NCI-H2029 treated with DMSO at 0.1 percent for 48 hours (cell line): Measurements from ENCODE around the gene CORO7.

Source experiments
- DNase-seq: peaks from one replicate; lab custom pipeline; 2025; lab: John Stamatoyannopoulos, UW

Gene CORO7

DNA sequence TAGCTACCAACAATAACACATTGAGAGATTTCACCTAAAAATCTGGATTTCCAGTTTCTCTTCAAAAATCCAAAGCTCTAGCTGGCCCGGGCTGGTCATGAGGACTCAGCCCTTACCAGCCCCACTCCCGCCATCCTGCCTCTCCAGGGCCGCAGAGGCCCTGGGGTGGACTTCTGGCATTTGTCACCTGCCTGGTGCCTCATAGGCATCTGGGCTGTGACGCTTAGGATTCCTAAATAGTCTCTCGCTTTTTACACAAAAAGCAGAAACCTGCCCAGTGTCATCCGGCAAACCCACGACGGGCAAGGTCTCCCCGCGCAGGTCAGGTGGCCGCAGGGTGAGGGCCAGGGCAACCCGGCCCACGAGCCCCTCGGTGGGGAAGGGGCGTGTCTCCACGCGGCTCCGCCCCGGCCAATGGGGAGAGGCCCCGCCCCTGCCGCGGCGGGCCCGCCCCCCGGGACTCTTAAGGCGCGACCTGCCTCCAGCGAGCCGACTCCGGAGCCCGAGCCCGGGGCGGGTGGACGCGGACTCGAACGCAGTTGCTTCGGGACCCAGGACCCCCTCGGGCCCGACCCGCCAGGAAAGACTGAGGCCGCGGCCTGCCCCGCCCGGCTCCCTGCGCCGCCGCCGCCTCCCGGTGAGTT is 44.9 kb downstream of the CORO7 start, which contains the start of gene VASN:
VASN (plus strand) TSS at position 492 of the 644 bp plus-strand sequence. CDS start 9,030 bp downstream, outside the sequence.
- no peak for DNase-seq

GRCh38 chr16:4370570-4371356 is 45.6 kb downstream of the CORO7 start:
- no peak for DNase-seq

DNA sequence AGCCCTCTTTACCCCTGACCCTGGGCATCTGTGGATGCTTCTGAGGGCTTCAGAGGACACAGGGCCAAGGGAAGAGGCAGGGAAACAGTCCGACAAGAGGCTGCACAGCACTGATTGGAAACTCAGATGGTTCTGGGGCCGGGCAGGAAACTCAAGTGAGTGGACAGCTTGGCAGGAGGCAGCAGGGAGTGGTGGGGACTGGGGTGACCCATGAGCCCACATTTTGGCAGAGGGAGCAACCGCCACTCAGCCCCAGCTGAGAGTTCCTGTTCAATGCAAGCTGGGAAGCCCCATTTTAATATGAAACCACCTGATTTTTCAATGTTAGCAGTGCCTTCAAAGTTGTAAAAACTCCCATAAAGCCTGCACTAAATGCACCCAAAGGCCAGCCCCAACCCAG is 46.2 kb downstream of the CORO7 start:
- no peak for DNase-seq

GRCh38 chr16:4369007-4369733 is 47.2 kb downstream of the CORO7 start:
- DNase-seq: no peak

- no peak for DNase-seq
These were observed 49.0 kb downstream of the CORO7 start for GRCh38 chr16:4367393-4367856.

DNA sequence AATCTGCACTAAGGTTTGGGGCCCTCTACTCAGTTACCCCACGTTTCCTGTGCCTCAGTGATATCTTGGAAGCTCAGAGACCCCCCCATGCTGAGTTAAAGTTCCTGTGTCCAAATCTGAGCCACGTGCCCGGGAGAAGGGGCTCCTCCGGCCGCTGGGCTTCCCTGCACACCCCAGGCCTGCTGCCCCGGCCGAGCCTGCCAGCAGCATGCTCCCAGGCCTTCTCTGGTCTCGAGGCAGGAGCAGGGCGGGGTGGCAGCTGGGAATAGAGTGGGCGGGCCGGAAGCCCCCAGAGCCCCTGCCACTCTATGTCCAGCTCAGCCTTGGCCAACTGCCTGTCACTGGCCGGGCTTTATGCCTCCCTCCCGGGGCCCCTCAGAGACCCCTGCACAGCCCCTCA is 50.4 kb downstream of the CORO7 start:
- DNase-seq: no peak

GRCh38 chr16:4365615-4366014 is 50.8 kb downstream of the CORO7 start:
- no peak for DNase-seq

GRCh38 chr16:4365014-4365406 is 51.4 kb downstream of the CORO7 start:
- no peak for DNase-seq

DNA sequence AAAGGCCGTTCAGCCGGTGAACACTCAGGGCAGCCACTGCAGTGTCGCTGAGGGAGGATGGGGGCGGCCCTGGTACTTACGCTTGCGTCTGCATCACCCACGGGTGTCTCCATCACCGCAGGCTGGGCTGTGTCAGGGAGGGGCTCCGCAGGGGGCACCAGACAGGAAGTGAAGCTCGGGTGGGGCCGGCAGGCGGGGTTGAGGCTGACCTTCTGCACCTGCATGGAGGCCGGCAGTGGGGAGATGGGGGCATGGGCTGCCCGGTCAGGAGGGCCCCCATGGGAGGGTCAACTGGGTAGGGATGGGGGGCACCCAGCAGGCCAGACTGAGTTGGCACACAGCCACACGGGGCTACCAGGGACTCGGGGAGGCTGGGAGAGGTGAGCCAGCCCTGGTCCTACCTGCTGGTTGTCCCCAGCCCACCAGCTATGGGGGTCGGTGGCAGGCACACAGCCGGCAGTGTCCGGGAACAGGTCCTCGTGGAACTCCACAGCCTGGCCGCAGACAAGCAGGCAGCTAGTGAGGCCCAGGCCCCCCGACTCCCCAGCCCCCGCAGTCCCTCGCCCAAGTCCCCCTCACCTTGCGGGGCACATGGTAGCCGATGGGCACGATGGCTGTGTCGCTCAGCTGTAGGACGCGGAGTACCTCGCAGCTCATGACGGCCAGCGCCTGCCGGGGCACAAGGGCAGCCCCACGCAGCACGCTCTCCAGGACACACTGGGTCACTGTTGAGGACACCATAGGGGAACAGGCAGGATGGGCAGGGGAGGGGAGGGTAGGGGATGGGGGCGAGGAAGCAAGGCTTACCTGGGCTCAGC is 52.0 kb downstream of the CORO7 start:
- no peak for DNase-seq

DNA sequence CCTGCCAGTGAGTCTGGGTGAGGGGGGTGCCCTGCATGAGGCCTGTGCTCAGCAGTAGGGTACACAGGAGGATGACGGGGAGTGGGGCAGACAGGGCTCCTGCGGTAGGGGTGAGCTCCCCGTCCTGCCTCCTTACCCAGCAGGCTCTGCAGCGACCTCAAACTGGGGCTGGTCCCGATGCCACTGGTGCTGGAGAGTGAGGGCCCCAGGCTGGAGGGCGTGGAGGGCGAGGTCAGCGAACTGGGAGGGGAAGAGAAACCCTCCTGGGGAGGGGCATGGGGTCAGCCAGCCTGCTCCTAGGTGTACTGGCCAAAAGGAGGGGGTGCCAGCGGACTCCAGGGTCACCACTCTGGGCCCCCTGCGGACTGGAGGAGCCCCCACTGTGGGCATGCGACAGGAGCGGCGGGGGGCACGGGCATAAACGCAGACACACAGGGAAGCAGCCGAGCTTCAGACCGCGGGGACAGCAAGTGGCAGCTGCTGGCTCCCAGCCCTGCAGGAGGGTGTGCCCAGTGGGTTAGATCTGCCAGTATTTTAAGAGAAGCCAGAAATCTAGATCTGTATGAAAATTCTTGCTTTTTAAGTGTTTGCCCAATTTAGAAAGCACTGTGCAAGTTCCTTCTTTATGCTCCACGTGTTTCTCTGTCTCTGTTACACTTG is 53.8 kb downstream of the CORO7 start:
- no peak for DNase-seq

GRCh38 chr16:4361944-4362311 is 54.5 kb downstream of the CORO7 start:
- no peak for DNase-seq

DNA sequence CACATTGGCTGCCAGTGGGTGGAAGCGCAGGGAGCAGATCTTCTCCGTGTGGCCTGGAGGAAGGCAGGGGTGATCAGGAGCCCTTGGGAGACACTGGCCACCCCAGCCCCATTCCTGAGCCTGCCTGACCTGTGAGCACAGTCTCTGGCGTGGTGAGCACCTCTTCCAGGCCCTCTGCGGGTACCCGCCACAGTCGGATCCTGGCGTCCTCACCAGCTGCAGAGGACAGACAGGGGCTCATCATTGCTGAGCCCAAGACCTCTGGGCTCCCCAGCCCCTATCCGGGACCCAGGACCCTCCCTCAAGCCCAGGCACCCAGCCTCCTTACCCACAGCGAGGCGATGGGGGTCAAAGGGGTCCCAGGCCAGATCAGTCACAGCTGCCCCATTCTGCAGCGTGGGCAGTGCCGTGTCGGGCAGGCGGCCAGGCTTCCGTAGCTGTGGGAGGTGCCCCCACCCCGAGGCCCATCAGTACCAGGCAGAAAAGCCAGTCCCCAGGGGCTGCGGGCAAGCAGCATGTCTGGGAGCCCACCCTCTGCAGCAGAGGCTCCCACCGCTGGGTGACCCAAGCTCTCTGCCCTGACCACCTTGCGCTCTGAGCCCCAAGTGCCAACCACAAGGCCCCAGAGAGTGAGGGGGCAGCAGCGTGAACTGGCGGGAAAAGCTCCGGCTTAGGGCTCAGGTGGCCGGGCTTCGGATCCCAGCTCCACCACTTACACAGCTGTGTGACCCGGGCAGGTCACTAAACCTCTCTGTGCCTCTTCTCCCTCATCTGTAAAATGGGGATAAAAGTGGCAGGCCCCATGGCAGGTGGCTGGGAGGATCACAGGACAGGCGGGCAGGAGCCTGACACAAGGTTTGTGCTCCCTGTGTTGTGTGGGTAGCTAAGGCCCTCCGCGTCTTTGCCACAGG is 55.1 kb downstream of the CORO7 start:
- no peak for DNase-seq

GRCh38 chr16:4360538-4361021 is 55.8 kb downstream of the CORO7 start:
- DNase-seq: no peak

- no peak for DNase-seq
These were observed 56.5 kb downstream of the CORO7 start for GRCh38 chr16:4359914-4360313.

GRCh38 chr16:4358831-4359561 is 57.4 kb downstream of the CORO7 start:
- no peak for DNase-seq

DNA sequence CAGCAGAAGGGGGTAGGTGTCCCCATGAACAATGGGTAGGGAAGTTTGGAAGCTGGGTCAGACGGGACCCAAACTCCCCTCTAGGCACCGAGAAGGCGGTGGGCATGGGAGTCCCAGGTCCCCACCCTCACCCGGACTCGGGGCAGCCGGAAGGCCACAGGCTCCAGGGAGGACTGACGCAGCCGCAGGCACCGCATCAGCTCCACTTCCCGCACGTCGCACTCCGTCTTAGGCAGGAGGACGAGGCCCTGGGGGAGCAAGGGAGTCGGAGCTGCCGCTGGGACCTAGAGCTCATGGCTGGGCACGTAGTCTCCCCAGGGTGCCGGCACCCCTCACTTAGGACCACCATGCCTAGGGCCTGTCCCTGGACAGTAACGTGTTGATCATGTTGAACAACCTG is 58.2 kb downstream of the CORO7 start:
- DNase-seq: no peak

GRCh38 chr16:4356820-4357219 is 59.6 kb downstream of the CORO7 start:
- DNase-seq: no peak

DNA sequence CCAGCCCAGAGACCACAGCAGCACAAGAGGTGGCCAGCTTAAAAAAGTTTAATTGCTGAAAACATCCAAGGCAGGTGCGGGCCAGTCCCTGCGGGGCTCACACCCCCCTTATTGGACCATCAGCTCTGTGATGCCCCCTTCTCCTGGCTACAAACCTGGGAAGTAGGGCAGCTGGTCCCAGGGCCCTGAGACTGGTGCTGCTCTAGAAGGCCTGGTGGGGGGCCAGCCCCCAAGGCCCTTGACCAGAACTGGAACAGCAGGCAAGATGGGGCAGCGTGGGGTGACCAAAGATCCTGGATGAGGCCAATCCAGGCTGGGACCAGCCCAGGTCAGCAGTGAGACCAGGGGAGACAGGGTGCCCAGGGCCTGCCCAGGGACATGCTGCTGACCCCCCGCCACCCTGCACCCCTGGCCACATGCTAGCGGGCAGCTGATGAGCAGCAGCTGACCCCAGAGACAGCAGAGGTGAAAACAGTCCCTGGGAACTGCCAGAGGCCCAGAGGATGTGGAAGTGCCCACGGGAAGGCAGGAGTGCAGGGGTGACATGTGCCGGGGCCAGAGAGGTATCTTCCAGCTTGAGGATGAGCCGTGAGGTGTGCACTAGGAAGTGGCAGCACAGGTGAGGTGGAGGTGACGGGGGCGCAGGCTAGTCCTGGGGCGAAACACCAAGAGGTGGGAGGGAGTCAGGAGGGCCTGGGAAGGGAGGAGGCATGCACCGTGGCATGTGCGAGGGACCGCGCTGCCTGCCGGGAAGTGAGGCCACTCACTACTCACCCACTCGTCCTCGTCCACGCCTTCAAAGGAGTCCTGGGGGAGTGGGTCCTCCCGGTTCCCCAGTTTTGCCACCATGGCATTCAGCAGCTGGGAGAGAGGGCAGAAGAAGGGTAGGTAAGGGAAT is 61.6 kb downstream of the CORO7 start:
- no peak for DNase-seq
